HEK293 (cell line): ENCODE measurements around the gene PRUNE2.

ENCODE experiments used
- CTCF ChIA-PET: fragments of 350-600 bp; formaldehyde crosslinking; extraction: SDS; loops from one replicate; lab custom pipeline; 2021; ENCODE audit warnings: antibody characterized with exemption; lab: Yijun Ruan, JAX
- POLR2A ChIA-PET: fragments of 300-600 bp; formaldehyde crosslinking; extraction: SDS; loops from one replicate; lab custom pipeline; 2020; ENCODE audit warnings: antibody characterized with exemption, inconsistent platforms; lab: Yijun Ruan, JAX
- H3K27ac ChIP-seq: fragments of 200-500 bp; sonication (Bioruptor generic); 2 replicates; pipeline ENCODE4 v1.5.1; 2014; ENCODE audit warnings: low read depth, low read length, control low read depth, inconsistent platforms; ENCODE audit errors: extremely low read depth
- H3K36me3 ChIP-seq, 2 experiments: fragments of 200-500 bp in 1 of 2; sonication (Bioruptor generic) in 1 of 2; 1 replicate in 1 of 2; 2 replicates in 1 of 2; pipeline ENCODE4 v1.5.1; 2014 to 2017; ENCODE audit warnings: inconsistent platforms in 2 of 2, low read length in 2 of 2; ENCODE audit not compliant: control insufficient read depth in 2 of 2, insufficient read depth in 1 of 2
- H3K4me1 ChIP-seq: fragments of 200-500 bp; sonication (Bioruptor generic); 2 replicates; pipeline ENCODE4 v1.5.1; 2014; ENCODE audit warnings: mild to moderate bottlenecking, low read length, inconsistent platforms; ENCODE audit not compliant: control insufficient read depth, insufficient read depth
- H3K4me3 ChIP-seq: 2 replicates; pipeline ENCODE4 v1.5.1; 2011; ENCODE audit warnings: low read depth, mild to moderate bottlenecking, control low read depth, low read length, moderate library complexity
- H3K9me3 ChIP-seq: fragments of 200-500 bp; sonication (Bioruptor generic); 2 replicates; pipeline ENCODE4 v1.5.1; 2014; ENCODE audit warnings: low read depth, low read length, inconsistent platforms; ENCODE audit not compliant: control insufficient read depth, insufficient read depth
- EGR2 ChIP-seq: fragments of 450-650 bp; formaldehyde crosslinking; IDR thresholded peaks from 2 replicates; pipeline ENCODE4 v1.5.1; 2016; ENCODE audit warnings: low read depth, missing biosample characterization, missing genetic modification characterization
- GLIS2 ChIP-seq: fragments of 450-650 bp; formaldehyde crosslinking; IDR thresholded peaks from 2 replicates; pipeline ENCODE4 v1.5.1; 2016; ENCODE audit warnings: missing biosample characterization, missing genetic modification characterization
- KLF8 ChIP-seq: fragments of 450-650 bp; formaldehyde crosslinking; IDR thresholded peaks from 2 replicates; pipeline ENCODE4 v1.5.1; 2016; ENCODE audit warnings: missing biosample characterization, missing genetic modification characterization
- MEIS1 ChIP-seq: sonication (generic); formaldehyde crosslinking; IDR thresholded peaks from 2 replicates; pipeline ENCODE4 v1.8.1; 2022; ENCODE audit warnings: missing genetic modification reagents, mild to moderate bottlenecking, borderline replicate concordance
- PRDM10 ChIP-seq: fragments of 450-650 bp; formaldehyde crosslinking; IDR thresholded peaks from 2 replicates; pipeline ENCODE4 v1.5.1; 2016; ENCODE audit warnings: missing biosample characterization, missing genetic modification characterization
- PRDM4 ChIP-seq: fragments of 450-650 bp; formaldehyde crosslinking; IDR thresholded peaks from 2 replicates; pipeline ENCODE4 v1.5.1; 2017; ENCODE audit warnings: missing biosample characterization, missing genetic modification characterization
- SCRT1 ChIP-seq: fragments of 450-650 bp; formaldehyde crosslinking; IDR thresholded peaks from 2 replicates; pipeline ENCODE4 v1.5.1; 2016; ENCODE audit warnings: missing biosample characterization, missing genetic modification characterization, borderline replicate concordance
- SP2 ChIP-seq: fragments of 450-650 bp; formaldehyde crosslinking; IDR thresholded peaks from 2 replicates; pipeline ENCODE4 v1.5.1; 2016; ENCODE audit warnings: missing biosample characterization, missing genetic modification characterization
- YY2 ChIP-seq: fragments of 450-650 bp; formaldehyde crosslinking; IDR thresholded peaks from 2 replicates; pipeline ENCODE4 v1.5.1; 2016; ENCODE audit warnings: missing biosample characterization, missing genetic modification characterization
- ZBTB17 ChIP-seq: fragments of 450-650 bp; formaldehyde crosslinking; IDR thresholded peaks from 2 replicates; pipeline ENCODE4 v1.5.1; 2016; ENCODE audit warnings: missing biosample characterization, missing genetic modification characterization
- ZBTB7A ChIP-seq: fragments of 450-650 bp; formaldehyde crosslinking; IDR thresholded peaks from 2 replicates; pipeline ENCODE4 v1.5.1; 2016; ENCODE audit warnings: low read depth, missing biosample characterization, missing genetic modification characterization
- ZNF132 ChIP-seq: fragments of 450-650 bp; formaldehyde crosslinking; IDR thresholded peaks from 2 replicates; pipeline ENCODE4 v1.5.1; 2017; ENCODE audit warnings: missing biosample characterization, missing genetic modification characterization, borderline replicate concordance
- ZNF335 ChIP-seq: fragments of 450-650 bp; formaldehyde crosslinking; conservative IDR thresholded peaks from 2 replicates; pipeline ENCODE4 v1.5.1; 2016; ENCODE audit warnings: missing biosample characterization, missing genetic modification characterization
- ZNF398 ChIP-seq: fragments of 450-650 bp; formaldehyde crosslinking; IDR thresholded peaks from 2 replicates; pipeline ENCODE4 v1.5.1; 2017; ENCODE audit warnings: missing biosample characterization, missing genetic modification characterization
- ZNF670 ChIP-seq: fragments of 450-650 bp; formaldehyde crosslinking; IDR thresholded peaks from 2 replicates; pipeline ENCODE4 v1.5.1; 2016; ENCODE audit warnings: missing biosample characterization, missing genetic modification characterization, low read depth
- ZNF76 ChIP-seq: fragments of 450-650 bp; formaldehyde crosslinking; IDR thresholded peaks from 2 replicates; pipeline ENCODE4; 2016; ENCODE audit warnings: low read depth, missing biosample characterization, missing genetic modification characterization, borderline replicate concordance

Gene PRUNE2

GRCh38 chr9:76591256-76591950 lies 314.5 kb downstream of the PRUNE2 start:
- Histone ChIP-seq H3K36me3 (no peaks in the 10 kb centered on the region), H3K4me1 (no peaks in the 10 kb centered on the region), H3K9me3 (no peaks in the 10 kb centered on the region), H3K27ac (no peak overlapping the region), H3K4me3 (no peak overlapping the region)
- CTCF ChIA-PET, result interaction anchor here (0.5 to 1.3 kb wide), 5 partner anchors 9 to 113 kb away, joined by 3 to 6 read pairs (median 3); no protein-coding TSS in a partner anchor
- POLR2A ChIA-PET, result no interaction called here
- TF ChIP-seq KLF8 (tag by site-specific recombination), result no peak
- no peak for TF ChIP-seq ZNF132
- TF ChIP-seq PRDM4 (tag by site-specific recombination), result no peak
- TF ChIP-seq, all 188 proteins: peak for 0

GRCh38 chr9:76588316-76588715 lies 317.6 kb downstream of the PRUNE2 start:
- Histone ChIP-seq H3K4me3 (no peak overlapping the region), H3K27ac (no peak overlapping the region), H3K9me3 (no peaks in the 10 kb centered on the region), H3K4me1 (no peaks in the 10 kb centered on the region), H3K36me3 (no peaks in the 10 kb centered on the region)
- TF ChIP-seq SCRT1 (no peak), ZNF76 (tag by site-specific recombination) (no peak), ZBTB7A (tag by site-specific recombination) (no peak), EGR2 (tag by site-specific recombination) (no peak), ZNF398 (no peak), ZNF335 (tag by site-specific recombination) (no peak), PRDM10 (no peak), ZBTB17 (tag by site-specific recombination) (no peak), SP2 (tag by site-specific recombination) (no peak), MEIS1 (CRISPR knock-in tag) (no peak), YY2 (tag by site-specific recombination) (no peak), GLIS2 (tag by site-specific recombination) (no peak), ZNF670 (no peak)
- ChIA-PET CTCF (interaction anchor here (0.6 to 1.4 kb wide), 3 partner anchors 8 to 70 kb away, joined by 3 to 4 read pairs (median 3); no protein-coding TSS in a partner anchor), POLR2A (no interaction called here)
